GM10266 (cell line): ENCODE measurements around the gene ZEB2.

ENCODE experiments used
- DNase-seq: peaks from one replicate; pipeline ENCODE4 v3.0.0; 2012; ENCODE audit errors: extremely low spot score
- CTCF ChIP-seq: IDR thresholded peaks from 2 replicates; pipeline ENCODE4 v1.5.1; 2012; ENCODE audit warnings: mild to moderate bottlenecking, low read depth; ENCODE audit not compliant: control insufficient read depth, insufficient read depth; ENCODE audit errors: missing control alignments

The ZEB2 gene

GRCh38 chr2:144470816-144471215 is 49.1 kb downstream of the ZEB2 start:
- TF ChIP-seq CTCF = no peak
- DNase-seq = no peak

- TF ChIP-seq CTCF = no peak
- DNase-seq = no peak
Measured at GRCh38 chr2:144470334-144470733, 49.6 kb downstream of the ZEB2 start.

GRCh38 chr2:144469798-144470197 is 50.1 kb downstream of the ZEB2 start:
- TF ChIP-seq CTCF = no peak
- DNase-seq = no peak

- DNase-seq = no peak
- no peak for TF ChIP-seq CTCF
Measured at GRCh38 chr2:144468823-144469595, 50.9 kb downstream of the ZEB2 start.

- no peak for DNase-seq
- no peak for TF ChIP-seq CTCF
Measured at GRCh38 chr2:144467502-144468137, 52.3 kb downstream of the ZEB2 start.

- no peak for DNase-seq
- no peak for TF ChIP-seq CTCF
Measured at GRCh38 chr2:144466637-144467036, 53.3 kb downstream of the ZEB2 start.

- DNase-seq = no peak
- TF ChIP-seq CTCF = no peak
Measured at GRCh38 chr2:144465749-144466148, 54.2 kb downstream of the ZEB2 start.
